ENCODE data around the gene PTPRN2. TPM values are rescaled to one million over a fixed set of nuclear protein-coding genes. Genes with fewer than 3 reads are reported as not detected.

The PTPRN2 gene
- total RNA-seq, 1 donor from 2014 or later = 11.4 TPM

- no peak overlapping the region for H3K4me3 Mint-ChIP-seq (ENCODE audit: low read depth)
- H3K27ac Mint-ChIP-seq = no peak overlapping the region
- TF ChIP-seq CTCF (IDR thresholded peaks at IDR 0.05; ENCODE audit: unreplicated experiment) = no peak
- no peak for DNase-seq (ENCODE audit: low spot score, unreplicated experiment)
- no peaks in the 10 kb centered on the region for H3K36me3 Mint-ChIP-seq (ENCODE audit: insufficient read depth)
- no peaks in the 10 kb centered on the region for H3K9me3 Mint-ChIP-seq (ENCODE audit: low read depth)
- H3K4me1 Mint-ChIP-seq (ENCODE audit: low read depth) = no peaks in the 10 kb centered on the region
- peaks cover 5% of the 10 kb centered on the region for H3K27me3 Mint-ChIP-seq
These were observed 836.2 kb downstream of the PTPRN2 start for GRCh38 chr7:157751406-157751805.

- H3K27ac Mint-ChIP-seq = no peak overlapping the region
- TF ChIP-seq CTCF (IDR thresholded peaks at IDR 0.05; ENCODE audit: unreplicated experiment) = no peak
- no peaks in the 10 kb centered on the region for H3K4me1 Mint-ChIP-seq (ENCODE audit: low read depth)
These were observed 837.3 kb downstream of the PTPRN2 start for GRCh38 chr7:157750291-157750690.

GRCh38 chr7:157745721-157746709 is 841.6 kb downstream of the PTPRN2 start:
- Mint-ChIP-seq H3K4me3 (ENCODE audit: low read depth) (no peak overlapping the region), H3K4me1 (ENCODE audit: low read depth) (no peaks in the 10 kb centered on the region), H3K9me3 (ENCODE audit: low read depth) (no peaks in the 10 kb centered on the region), H3K27ac (no peak overlapping the region), H3K27me3 (peaks cover 17% of the 10 kb centered on the region), H3K36me3 (ENCODE audit: insufficient read depth) (no peaks in the 10 kb centered on the region)
- no peak for TF ChIP-seq CTCF (IDR thresholded peaks at IDR 0.05; ENCODE audit: unreplicated experiment)
- no peak for DNase-seq (ENCODE audit: low spot score, unreplicated experiment)

More at GRCh38 chr7:157750291-157750690, 837.3 kb downstream of the PTPRN2 start:
- Mint-ChIP-seq H3K36me3 (ENCODE audit: insufficient read depth) (no peaks in the 10 kb centered on the region), H3K4me3 (ENCODE audit: low read depth) (no peak overlapping the region), H3K27me3 (peaks cover 5% of the 10 kb centered on the region), H3K9me3 (ENCODE audit: low read depth) (no peaks in the 10 kb centered on the region)
- DNase-seq (ENCODE audit: low spot score, unreplicated experiment) = no peak

GRCh38 chr7:157744786-157745601 is 842.6 kb downstream of the PTPRN2 start:
- Mint-ChIP-seq H3K4me1 (ENCODE audit: low read depth) (no peaks in the 10 kb centered on the region), H3K27me3 (peaks cover 19% of the 10 kb centered on the region), H3K36me3 (ENCODE audit: insufficient read depth) (no peaks in the 10 kb centered on the region), H3K4me3 (ENCODE audit: low read depth) (no peak overlapping the region), H3K9me3 (ENCODE audit: low read depth) (no peaks in the 10 kb centered on the region), H3K27ac (no peak overlapping the region)
- no peak for DNase-seq (ENCODE audit: low spot score, unreplicated experiment)
- TF ChIP-seq CTCF (IDR thresholded peaks at IDR 0.05; ENCODE audit: unreplicated experiment) = no peak
